MM.1S (cell line): ENCODE data around the gene PLCD4.

Experiments used
- DNase-seq: peaks from one replicate; pipeline ENCODE4 v3.0.0-alpha.2; 2015
- H2AFZ ChIP-seq: fragments of 300-600 bp; sonication (generic); 2 replicates; pipeline ENCODE4 v1.6.0; 2016; ENCODE audit warnings: antibody characterized with exemption, low read length
- H3F3A ChIP-seq: fragments of 300-600 bp; sonication (generic); 2 replicates; pipeline ENCODE4 v1.6.1; 2016; ENCODE audit warnings: mild to moderate bottlenecking, antibody characterized with exemption, low read length, moderate library complexity, mixed read lengths; ENCODE audit not compliant: insufficient read depth
- H3K27ac ChIP-seq: fragments of 300-600 bp; sonication (generic); 2 replicates; pipeline ENCODE4 v1.5.1; 2016; ENCODE audit warnings: mild to moderate bottlenecking, low read length
- H3K27me3 ChIP-seq: fragments of 300-600 bp; sonication (generic); replicated peaks from 2 replicates; pipeline ENCODE4 v1.6.0; 2016; ENCODE audit warnings: low read length; ENCODE audit not compliant: insufficient read depth
- H3K36me3 ChIP-seq: fragments of 300-600 bp; sonication (generic); replicated peaks from 2 replicates; pipeline ENCODE4 v1.6.1; 2016; ENCODE audit warnings: mild to moderate bottlenecking, low read length, mixed read lengths; ENCODE audit not compliant: insufficient read depth
- H3K4me1 ChIP-seq: fragments of 300-600 bp; sonication (generic); 2 replicates; pipeline ENCODE4 v1.6.1; 2016; ENCODE audit warnings: low read length, mixed read lengths
- H3K4me2 ChIP-seq: fragments of 300-600 bp; sonication (generic); 2 replicates; pipeline ENCODE4 v1.6.0; 2016; ENCODE audit warnings: low read depth, low read length
- H3K4me3 ChIP-seq: fragments of 300-600 bp; sonication (generic); 2 replicates; pipeline ENCODE4 v1.5.1; 2016; ENCODE audit warnings: low read length, mixed read lengths
- H3K79me2 ChIP-seq: fragments of 300-600 bp; sonication (generic); 2 replicates; pipeline ENCODE4 v1.6.1; 2016; ENCODE audit warnings: mixed run types, low read length, mixed read lengths
- H3K9ac ChIP-seq: fragments of 300-600 bp; sonication (generic); 2 replicates; pipeline ENCODE4 v1.6.1; 2016; ENCODE audit warnings: low read length, mixed read lengths
- H3K9me2 ChIP-seq: fragments of 300-600 bp; sonication (generic); replicated peaks from 2 replicates; pipeline ENCODE4 v1.6.1; 2016; ENCODE audit warnings: mild to moderate bottlenecking, low read length, mixed read lengths; ENCODE audit not compliant: insufficient read depth
- H3K9me3 ChIP-seq: fragments of 300-600 bp; sonication (generic); replicated peaks from 2 replicates; pipeline ENCODE4 v1.6.1; 2016; ENCODE audit warnings: mild to moderate bottlenecking, low read length, mixed read lengths; ENCODE audit not compliant: insufficient read depth
- H4K20me1 ChIP-seq: fragments of 300-600 bp; sonication (generic); 2 replicates; pipeline ENCODE4 v1.6.1; 2016; ENCODE audit warnings: mild to moderate bottlenecking, low read length, moderate library complexity, mixed read lengths; ENCODE audit not compliant: insufficient read depth
- EZH2 ChIP-seq: fragments of 300-600 bp; sonication (generic); optimal IDR thresholded peaks from 2 replicates; pipeline ENCODE3; 2017; ENCODE audit warnings: low read depth, mild to moderate bottlenecking, antibody characterized with exemption, low read length, mixed read lengths
- EZH2phosphoT487 ChIP-seq: fragments of 300-600 bp; sonication (generic); IDR thresholded peaks from 2 replicates; pipeline ENCODE4 v1.6.1; 2018; ENCODE audit warnings: antibody characterized with exemption, low read length
- TF ChIP-seq, protein P1 (sequence below): fragments of 300-600 bp; sonication (generic); IDR thresholded peaks from 2 replicates; pipeline ENCODE4 v1.5.1; 2016; ENCODE audit warnings: antibody characterized with exemption, low read length, mixed read lengths

PLCD4 gene

DNA sequence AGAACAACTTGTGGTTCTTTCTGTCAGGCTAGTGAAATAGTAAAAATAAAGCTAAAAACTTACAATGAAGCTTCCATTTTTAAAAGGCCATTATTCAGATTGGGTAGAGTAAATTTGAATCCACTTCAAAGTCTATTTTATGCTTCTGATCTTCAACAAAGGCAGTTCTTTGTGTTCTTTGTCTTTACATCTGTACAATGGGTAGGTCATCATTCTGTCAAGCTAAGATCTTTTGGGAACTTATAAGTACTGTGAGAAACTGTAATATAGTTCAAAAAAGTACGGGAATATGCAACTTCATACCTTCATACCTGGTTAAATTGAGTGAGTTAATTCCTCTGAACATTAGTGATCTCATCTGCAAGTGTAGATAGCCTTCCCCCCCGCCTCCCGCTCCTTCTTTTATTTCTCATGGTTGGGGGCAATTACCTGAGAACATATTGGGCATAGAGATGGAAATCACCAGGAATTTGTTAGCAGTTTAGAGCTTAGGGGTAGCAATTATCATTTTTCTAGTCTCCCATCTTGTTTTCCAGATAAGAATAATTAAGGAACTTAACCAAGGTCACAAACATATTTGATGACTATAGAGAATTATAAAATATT is 29.3 kb upstream of the PLCD4 start:
- H3K27ac ChIP-seq = no peak overlapping the region
- no peak overlapping the region for H3K4me2 ChIP-seq
- peaks cover 36% of the 10 kb centered on the region for H4K20me1 ChIP-seq
- no peaks in the 10 kb centered on the region for H3K4me1 ChIP-seq
- H3K36me3 ChIP-seq = peaks cover 11% of the 10 kb centered on the region; the same call in 1 of the 2 replicates
- no peaks in the 10 kb centered on the region for H3K27me3 ChIP-seq
- TF ChIP-seq EZH2phosphoT487 (no peak), EZH2 (no peak)
- TF ChIP-seq, protein P1, sequence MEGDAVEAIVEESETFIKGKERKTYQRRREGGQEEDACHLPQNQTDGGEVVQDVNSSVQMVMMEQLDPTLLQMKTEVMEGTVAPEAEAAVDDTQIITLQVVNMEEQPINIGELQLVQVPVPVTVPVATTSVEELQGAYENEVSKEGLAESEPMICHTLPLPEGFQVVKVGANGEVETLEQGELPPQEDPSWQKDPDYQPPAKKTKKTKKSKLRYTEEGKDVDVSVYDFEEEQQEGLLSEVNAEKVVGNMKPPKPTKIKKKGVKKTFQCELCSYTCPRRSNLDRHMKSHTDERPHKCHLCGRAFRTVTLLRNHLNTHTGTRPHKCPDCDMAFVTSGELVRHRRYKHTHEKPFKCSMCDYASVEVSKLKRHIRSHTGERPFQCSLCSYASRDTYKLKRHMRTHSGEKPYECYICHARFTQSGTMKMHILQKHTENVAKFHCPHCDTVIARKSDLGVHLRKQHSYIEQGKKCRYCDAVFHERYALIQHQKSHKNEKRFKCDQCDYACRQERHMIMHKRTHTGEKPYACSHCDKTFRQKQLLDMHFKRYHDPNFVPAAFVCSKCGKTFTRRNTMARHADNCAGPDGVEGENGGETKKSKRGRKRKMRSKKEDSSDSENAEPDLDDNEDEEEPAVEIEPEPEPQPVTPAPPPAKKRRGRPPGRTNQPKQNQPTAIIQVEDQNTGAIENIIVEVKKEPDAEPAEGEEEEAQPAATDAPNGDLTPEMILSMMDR = no peak
- no peak overlapping the region for H3K4me3 ChIP-seq
- H2AFZ ChIP-seq = no peak overlapping the region
- DNase-seq = no peak
- peaks cover 96% of the 10 kb centered on the region for H3K79me2 ChIP-seq
- H3F3A ChIP-seq = peaks cover 3% of the 10 kb centered on the region; the same call in 1 of the 2 replicates
- H3K9ac ChIP-seq = no peak overlapping the region
- no peaks in the 10 kb centered on the region for H3K9me3 ChIP-seq
- no peaks in the 10 kb centered on the region for H3K9me2 ChIP-seq

DNA sequence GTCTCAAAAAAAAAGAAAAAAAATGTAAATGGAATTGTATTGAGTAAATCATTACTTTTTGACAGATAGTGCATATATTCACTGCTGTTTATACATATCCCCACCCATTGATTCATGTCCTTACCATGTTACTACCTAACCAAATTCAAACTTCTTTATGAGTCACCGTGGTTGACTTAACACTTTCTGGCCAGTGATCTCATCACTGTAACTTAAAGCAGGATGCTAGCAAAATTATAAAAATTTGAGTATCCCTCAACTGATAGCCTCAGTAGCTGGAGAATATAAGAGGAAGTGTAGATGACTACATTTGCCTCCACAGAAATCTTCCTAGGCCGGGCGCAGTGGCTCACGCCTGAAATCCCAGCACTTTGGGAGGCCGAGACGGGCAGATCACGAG is 25.6 kb upstream of the PLCD4 start:
- Histone ChIP-seq H3K79me2 (peaks cover 73% of the 10 kb centered on the region), H3K9me3 (no peaks in the 10 kb centered on the region), H3K27ac (no peak overlapping the region), H2AFZ (no peak overlapping the region), H3K9ac (no peak overlapping the region), H3K27me3 (no peaks in the 10 kb centered on the region), H3K4me2 (no peak overlapping the region), H4K20me1 (peaks cover 22% of the 10 kb centered on the region), H3K9me2 (no peaks in the 10 kb centered on the region), H3K36me3 (peaks cover 14% of the 10 kb centered on the region), H3K4me3 (no peak overlapping the region), H3K4me1 (no peaks in the 10 kb centered on the region), H3F3A (no peaks in the 10 kb centered on the region)
- DNase-seq = no peak
- TF ChIP-seq EZH2phosphoT487 = no peak
- TF ChIP-seq EZH2 = no peak
- TF ChIP-seq, protein P1 = no peak

DNA sequence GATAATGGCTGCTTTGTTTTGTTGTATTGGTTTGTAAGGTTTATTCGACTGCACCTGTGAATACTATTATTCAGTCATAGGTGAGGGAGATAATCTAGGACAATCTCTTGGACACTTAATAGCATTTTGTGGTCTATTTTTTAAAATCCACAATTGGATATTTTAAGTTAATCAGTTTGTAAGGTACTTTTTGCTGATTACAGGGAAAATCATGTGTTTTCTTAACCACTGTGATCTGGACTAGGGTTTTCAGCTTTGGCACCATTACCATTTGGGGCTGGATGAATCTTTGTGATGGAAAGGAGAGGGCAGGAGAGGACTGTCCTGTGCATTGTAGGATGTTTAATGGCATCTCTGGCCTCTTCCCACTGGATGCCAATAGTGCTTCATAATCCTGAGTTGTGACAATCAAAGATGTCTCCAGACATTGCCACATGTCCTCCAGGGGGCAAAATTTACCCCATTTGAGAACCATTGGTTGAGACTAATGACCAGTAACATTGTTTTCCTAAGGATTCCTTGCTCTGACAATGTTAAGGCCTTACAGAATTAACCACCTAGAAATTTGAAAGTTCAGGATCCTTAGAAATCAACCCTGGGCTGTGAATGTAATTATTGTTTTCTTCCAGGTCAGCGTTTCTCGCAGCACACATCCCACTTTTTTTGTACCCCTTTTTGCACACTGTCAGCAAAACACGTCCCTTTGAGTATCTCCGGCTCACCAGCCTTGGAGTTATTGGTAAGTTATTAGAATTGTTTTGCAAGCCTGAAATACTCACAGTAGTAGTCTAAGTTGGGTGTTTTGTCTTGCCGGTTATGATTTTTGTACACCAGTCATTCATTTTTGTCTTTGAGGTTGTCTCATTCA is 23.5 kb upstream of the PLCD4 start:
- Histone ChIP-seq H3K79me2 (peaks cover 56% of the 10 kb centered on the region), H3K4me2 (no peak overlapping the region), H3K36me3 (peaks cover 21% of the 10 kb centered on the region), H3K9me3 (no peaks in the 10 kb centered on the region), H3F3A (no peaks in the 10 kb centered on the region), H3K9me2 (no peaks in the 10 kb centered on the region), H4K20me1 (peaks cover under 1% of the 10 kb centered on the region; the same call in 1 of the 2 replicates), H3K9ac (no peak overlapping the region), H3K27ac (no peak overlapping the region), H3K27me3 (no peaks in the 10 kb centered on the region), H2AFZ (no peak overlapping the region), H3K4me3 (no peak overlapping the region), H3K4me1 (no peaks in the 10 kb centered on the region)
- no peak for DNase-seq
- TF ChIP-seq, protein P1 = peak; percentile 20; the same call in 1 of the 2 replicates
- TF ChIP-seq EZH2phosphoT487 = no peak
- TF ChIP-seq EZH2 = no peak
